GM19468 (cell line): ENCODE data around the gene TP63.

Experiments used
- ATAC-seq: cut with Tn5 transposase; IDR thresholded peaks from one replicate; pipeline ENCODE4 v1.9.1; 2021; ENCODE audit warnings: mild to moderate bottlenecking, moderate library complexity, moderate number of reproducible peaks; ENCODE audit not compliant: unreplicated experiment; ENCODE audit errors: extremely low read depth

Gene TP63

DNA sequence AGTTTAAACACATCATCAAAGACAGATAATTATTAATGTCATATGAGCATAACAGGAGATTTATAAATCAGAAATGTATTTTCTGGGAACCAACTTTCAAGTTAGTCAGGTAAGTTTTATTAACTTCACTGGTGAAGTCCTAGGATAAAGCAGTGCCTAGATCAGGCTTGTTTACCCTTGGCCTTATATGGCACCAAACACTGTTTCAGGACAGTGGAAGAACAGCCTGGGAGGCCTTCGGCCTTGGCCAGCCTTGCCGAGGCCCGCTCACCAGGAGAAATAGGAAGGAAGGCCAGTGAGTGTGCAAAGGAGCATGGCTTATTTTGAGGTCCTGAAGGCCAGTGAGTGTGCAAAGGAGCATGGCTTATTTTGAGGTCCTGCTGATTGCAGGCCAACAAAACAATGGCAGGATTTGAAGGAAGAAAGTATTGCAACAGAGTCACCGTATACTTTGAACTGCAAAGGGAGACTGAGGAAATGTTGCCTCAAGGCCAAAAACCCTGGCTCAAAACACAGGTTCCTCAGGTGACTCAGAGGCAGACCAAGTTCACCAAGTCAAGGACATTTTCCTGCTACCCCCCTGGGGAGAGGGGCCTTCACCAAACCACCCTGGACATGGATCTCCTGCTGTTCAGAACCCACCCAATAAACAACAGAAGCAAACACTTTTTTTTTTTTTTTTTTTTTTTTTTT lies 174.3 kb downstream of the TP63 start:
- no peak for ATAC-seq

- ATAC-seq = no peak
Observed at GRCh38 chr3:189806171-189806951, 175.2 kb downstream of the TP63 start.

DNA sequence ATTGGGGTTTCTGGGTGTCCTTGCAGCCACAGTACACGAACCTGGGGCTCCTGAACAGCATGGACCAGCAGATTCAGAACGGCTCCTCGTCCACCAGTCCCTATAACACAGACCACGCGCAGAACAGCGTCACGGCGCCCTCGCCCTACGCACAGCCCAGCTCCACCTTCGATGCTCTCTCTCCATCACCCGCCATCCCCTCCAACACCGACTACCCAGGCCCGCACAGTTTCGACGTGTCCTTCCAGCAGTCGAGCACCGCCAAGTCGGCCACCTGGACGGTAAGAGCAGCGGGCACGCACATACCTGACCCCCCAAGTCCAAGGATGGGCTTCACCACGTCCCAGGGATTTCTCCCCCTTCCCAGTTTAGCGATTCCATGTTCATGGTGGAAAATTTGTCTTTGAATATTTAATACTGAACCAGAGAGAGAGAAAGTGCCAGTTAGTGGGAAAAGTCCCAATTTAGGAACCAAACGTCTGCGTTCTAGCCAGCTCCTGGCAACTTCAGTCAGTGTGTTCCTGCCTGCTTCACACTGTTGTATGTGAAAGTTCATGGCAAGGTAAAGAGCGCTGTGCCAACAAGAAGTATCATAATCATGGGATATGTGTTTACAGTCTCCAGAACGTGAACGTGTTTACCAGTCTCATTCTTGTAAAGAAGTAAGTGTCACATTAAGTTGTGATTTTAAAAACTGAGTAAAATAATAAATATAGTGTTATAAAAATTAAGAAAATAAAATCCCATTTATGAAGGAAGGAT lies 177.2 kb downstream of the TP63 start:
- ATAC-seq = no peak

- ATAC-seq = no peak
Observed at GRCh38 chr3:189809583-189809982, 178.4 kb downstream of the TP63 start.

DNA sequence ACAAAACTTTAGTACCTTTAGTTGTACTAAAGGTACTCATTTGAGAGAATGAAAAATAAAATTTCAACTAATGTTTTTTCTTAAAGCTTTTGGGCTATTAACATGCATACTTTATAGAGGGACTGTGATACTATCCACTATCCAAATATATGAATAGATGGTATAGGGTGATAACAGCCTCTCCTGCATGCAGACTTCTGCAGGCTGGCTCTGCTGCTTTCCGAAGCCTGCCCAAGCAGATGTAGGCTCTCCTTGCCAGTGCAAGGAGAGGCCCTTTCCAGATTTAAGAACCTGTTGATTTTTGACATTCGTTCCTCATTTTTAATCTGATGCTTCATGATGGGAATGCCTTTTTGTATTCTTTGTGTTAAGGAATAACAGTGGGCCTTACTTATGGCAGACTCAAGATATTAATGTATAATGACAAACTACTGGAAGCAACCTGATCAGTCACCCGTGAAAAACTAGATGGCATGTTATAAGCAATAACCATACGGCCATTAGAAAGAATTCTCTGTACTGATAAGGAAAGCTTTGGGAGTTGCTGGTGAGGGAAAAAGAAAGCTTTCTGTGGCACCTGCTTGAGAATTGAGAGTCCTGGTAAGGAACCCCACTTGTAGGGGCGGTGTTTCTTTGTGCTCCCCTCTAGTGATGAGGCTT lies 181.7 kb downstream of the TP63 start:
- no peak for ATAC-seq

DNA sequence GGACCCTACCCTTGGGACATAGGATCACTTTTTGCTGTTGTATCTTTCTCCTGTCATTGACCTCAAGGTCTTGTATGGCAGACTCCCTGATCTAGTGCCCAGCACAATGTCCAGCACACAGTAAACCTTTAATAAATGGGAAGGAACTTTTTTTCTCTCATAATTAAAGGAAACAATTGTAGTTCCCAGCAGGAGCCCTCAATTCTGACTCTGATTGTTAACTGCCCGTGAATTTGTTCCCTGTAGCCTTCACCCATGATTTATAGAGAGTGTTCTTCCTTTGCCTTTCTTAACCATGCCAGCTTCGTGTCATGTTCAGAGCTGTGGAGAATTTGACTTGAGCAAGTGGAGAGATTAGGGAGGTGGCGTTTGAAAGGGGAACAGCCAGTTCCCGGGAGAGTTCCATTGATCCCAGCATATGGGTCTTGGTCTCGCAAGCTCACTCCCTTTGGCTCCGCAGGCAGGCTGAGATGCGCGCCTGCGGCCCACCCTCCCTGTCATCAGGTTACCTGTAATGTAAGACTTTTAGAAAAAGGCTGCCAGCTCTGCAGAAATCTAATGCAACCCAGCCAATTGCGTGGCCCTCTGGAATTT lies 182.6 kb downstream of the TP63 start:
- no peak for ATAC-seq

DNA sequence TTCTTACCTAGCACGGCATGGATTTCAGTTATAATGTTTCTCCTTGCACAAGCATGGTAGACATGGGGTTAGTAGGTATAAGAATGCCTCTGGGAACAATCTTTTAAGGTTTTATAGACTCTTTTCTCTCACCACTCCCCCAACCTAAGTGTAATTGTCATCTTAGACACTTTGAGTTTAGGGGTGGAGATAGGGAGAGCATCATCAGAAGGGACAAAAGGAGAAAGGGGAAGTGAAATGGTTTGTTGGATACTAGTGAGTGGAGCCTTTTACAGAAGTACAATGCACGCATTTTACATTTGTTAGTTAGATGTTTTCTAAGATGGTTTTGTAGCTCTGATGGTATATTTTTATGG lies 189.2 kb downstream of the TP63 start:
- peak; percentile 49 for ATAC-seq

DNA sequence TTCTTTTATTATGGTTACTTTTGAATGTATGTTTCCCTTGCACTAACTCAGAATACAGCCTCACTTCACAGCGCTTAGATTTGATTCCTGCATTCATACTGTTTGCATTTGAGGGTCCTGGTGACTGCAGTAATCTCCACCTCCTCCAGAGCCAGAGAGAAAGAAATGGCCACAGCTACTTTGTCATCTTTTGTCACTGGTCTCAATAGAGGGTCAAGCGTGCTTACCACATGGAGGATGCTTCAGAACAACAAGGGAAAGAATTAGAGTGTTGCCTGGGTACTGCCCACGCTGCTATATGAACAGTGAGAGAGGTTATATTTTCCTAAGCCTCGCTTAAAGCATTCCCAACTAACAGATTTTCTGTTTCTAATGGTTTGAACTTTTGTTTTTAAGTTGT lies 190.1 kb downstream of the TP63 start:
- no peak for ATAC-seq

- ATAC-seq = no peak
Observed at GRCh38 chr3:189822726-189823125, 191.5 kb downstream of the TP63 start.

- no peak for ATAC-seq
Observed at GRCh38 chr3:189824629-189825312, 193.6 kb downstream of the TP63 start.

DNA sequence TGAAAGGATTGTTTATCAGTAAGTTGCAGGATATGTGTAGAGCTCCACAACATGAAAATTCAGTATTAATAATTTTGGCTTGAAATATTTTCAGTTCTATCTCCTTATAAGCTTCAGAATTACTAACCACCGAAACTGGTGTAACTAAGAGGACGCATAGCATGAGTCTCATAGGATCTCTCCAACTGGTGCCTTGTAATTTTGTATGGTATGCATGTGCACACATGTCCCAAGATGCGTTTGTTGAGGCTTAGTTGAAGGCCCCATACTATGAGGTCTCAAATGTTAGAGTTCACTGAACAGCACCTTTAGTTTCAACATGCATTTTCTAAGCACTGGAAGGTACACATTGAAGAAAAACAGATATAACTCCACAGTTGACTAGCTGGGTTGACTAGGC lies 195.4 kb downstream of the TP63 start:
- ATAC-seq = no peak

GRCh38 chr3:189827108-189827507 lies 195.9 kb downstream of the TP63 start:
- no peak for ATAC-seq

- no peak for ATAC-seq
Observed at GRCh38 chr3:189830401-189830800, 199.2 kb downstream of the TP63 start.

DNA sequence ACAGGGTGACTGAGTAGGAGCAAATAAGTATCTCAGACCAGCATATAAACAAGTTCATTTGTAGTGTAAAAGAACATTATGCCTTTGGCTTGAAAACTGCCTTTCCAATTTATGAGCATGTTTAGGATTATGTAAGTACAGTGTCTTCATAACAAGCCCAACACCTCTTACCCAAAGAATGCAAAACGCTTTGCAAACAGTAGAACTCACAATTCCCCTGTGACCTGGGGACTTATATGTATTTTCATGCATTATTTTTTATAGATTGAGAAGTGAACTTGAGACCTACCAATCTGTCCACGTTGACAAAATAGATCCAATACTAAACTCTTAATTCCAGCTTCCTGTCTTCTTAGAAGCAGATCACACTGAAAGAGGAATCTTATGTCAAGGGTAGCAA lies 202.1 kb downstream of the TP63 start:
- ATAC-seq = no peak

DNA sequence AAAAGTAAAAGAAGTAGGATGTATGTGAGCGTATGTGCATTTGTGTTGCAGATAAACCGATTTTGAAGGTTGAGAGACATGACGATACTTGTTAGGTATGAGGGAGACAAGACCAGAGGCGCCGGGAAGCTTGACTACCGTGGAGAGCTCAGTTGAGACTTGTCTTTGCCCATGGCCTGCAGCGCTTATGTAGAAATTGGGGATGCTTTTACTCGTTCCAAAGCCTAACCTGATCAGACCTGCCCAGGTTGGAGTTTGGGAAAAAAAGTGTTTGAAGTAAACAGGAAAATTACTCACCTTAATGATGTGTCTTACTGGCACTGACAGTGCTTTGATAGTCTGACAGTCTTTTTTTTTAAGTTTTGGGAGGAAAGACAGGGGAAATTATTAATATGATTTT lies 202.8 kb downstream of the TP63 start:
- no peak for ATAC-seq

GRCh38 chr3:189834462-189834861 lies 203.3 kb downstream of the TP63 start:
- no peak for ATAC-seq

GRCh38 chr3:189836795-189837194 lies 205.6 kb downstream of the TP63 start:
- no peak for ATAC-seq

DNA sequence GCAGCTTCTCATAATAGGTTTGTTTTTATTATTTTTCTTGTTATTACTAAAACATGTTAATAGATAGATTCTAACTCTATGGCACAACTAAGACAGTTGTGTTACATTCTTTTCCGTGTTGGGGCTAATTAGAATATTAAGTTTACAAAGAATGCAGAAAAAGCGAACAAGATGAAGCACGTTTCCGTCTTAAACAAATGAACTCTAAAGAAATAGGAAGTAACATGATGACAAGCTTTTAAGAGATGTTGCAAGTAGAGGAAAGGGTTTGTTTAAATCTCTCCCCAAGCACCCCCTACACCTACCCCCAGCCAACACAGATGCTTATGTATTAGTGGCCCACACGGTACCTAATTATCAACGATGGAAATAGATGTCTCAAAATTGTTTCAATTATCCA lies 207.1 kb downstream of the TP63 start:
- no peak for ATAC-seq

- no peak for ATAC-seq
Observed at GRCh38 chr3:189839576-189839975, 208.4 kb downstream of the TP63 start.
